H1 (cell line): Measurements from ENCODE around the gene IL6ST. TPM values are rescaled to one million over a fixed set of nuclear protein-coding genes. Genes with fewer than 3 reads are reported as not detected.

ENCODE experiments used
- CTCF ChIA-PET: fragments of 300-600 bp; sonication (Branson Sonifier 250); formaldehyde crosslinking; loops from one replicate; lab custom pipeline; 2021; ENCODE audit not compliant: partially characterized antibody; lab: Charles Lee
- POLR2A ChIA-PET: fragments of 300-600 bp; sonication (Branson Sonifier 250); formaldehyde crosslinking; loops from one replicate; lab custom pipeline; 2021; ENCODE audit warnings: inconsistent platforms; ENCODE audit not compliant: partially characterized antibody; lab: Charles Lee
- DNase-seq, 2 experiments: peaks; one replicate each; pipeline versions ENCODE4 v3.0.0 to v3.0.0-alpha.2; 2010 to 2022; ENCODE audit warnings: low spot score in 2 of 2, low read depth in 1 of 2, mixed read lengths in 1 of 2
- FAIRE-seq: peaks from 2 replicates; lab custom pipeline; 2011; peaks lifted over from hg19 to GRCh38; lab: Jason Lieb, UNC
- H2AFZ ChIP-seq: 2 replicates; pipeline ENCODE4 v1.8.1; 2012; ENCODE audit warnings: low read length, inconsistent platforms
- H2AK5ac ChIP-seq: 2 replicates; pipeline ENCODE4 v1.6.1; 2013; ENCODE audit warnings: low read depth, low read length
- H2BK120ac ChIP-seq: replicated peaks from 2 replicates; pipeline ENCODE3; 2013; ENCODE audit warnings: low read depth, low read length, inconsistent platforms
- H2BK12ac ChIP-seq: 2 replicates; pipeline ENCODE4 v1.6.1; 2013; ENCODE audit warnings: low read depth, low read length
- H2BK15ac ChIP-seq: 2 replicates; pipeline ENCODE4 v1.6.1; 2013; ENCODE audit warnings: low read length
- H2BK20ac ChIP-seq: 2 replicates; pipeline ENCODE4 v1.6.1; 2013; ENCODE audit warnings: low read length
- H2BK5ac ChIP-seq: 2 replicates; pipeline ENCODE4 v1.6.1; 2013; ENCODE audit warnings: low read depth, low read length
- H3K14ac ChIP-seq: 2 replicates; pipeline ENCODE4 v1.6.1; 2013; ENCODE audit warnings: inconsistent platforms; ENCODE audit not compliant: insufficient read length
- H3K18ac ChIP-seq: 2 replicates; pipeline ENCODE4 v1.6.1; 2013; ENCODE audit warnings: low read length; ENCODE audit errors: extremely low read depth
- H3K23ac ChIP-seq: 2 replicates; pipeline ENCODE4 v1.6.1; 2013; ENCODE audit warnings: inconsistent platforms; ENCODE audit not compliant: insufficient read length
- H3K23me2 ChIP-seq: 2 replicates; pipeline ENCODE4 v1.6.1; 2013; ENCODE audit warnings: low read depth, low read length
- H3K27ac ChIP-seq: 2 replicates; pipeline ENCODE4 v1.6.1; 2011; ENCODE audit warnings: low read depth, low read length, inconsistent platforms
- H3K27me3 ChIP-seq, 4 experiments: replicated peaks in 1 of 4; 1 replicate in 1 of 4; 2 replicates in 3 of 4; pipeline versions ENCODE4 v1.6.1 to v1.8.1; 2011 to 2013; ENCODE audit warnings: low read length in 3 of 4, mild to moderate bottlenecking in 3 of 4, inconsistent platforms in 2 of 4, mixed read lengths in 2 of 4, moderate library complexity in 1 of 4; ENCODE audit not compliant: control insufficient read depth in 3 of 4, insufficient read depth in 3 of 4; ENCODE audit errors: extremely low read depth in 1 of 4
- H3K36me3 ChIP-seq, 4 experiments: 2 replicates each; pipeline versions ENCODE4 v1.6.1 to v1.8.1; 2011 to 2013; ENCODE audit warnings: mild to moderate bottlenecking in 4 of 4, low read length in 3 of 4, moderate library complexity in 2 of 4, control low read depth in 1 of 4, inconsistent platforms in 1 of 4; ENCODE audit not compliant: insufficient read depth in 4 of 4, control insufficient read depth in 2 of 4
- H3K4ac ChIP-seq: replicated peaks from 2 replicates; pipeline ENCODE3; 2013; ENCODE audit warnings: low read length, low read depth, mixed read lengths, inconsistent platforms; ENCODE audit not compliant: insufficient read length
- H3K4me1 ChIP-seq, 4 experiments: replicated peaks in 1 of 4; 1 replicate in 1 of 4; 2 replicates in 3 of 4; pipeline versions ENCODE4 v1.6.1 to v1.8.1; 2011 to 2013; ENCODE audit warnings: low read length in 3 of 4, inconsistent platforms in 2 of 4, mixed read lengths in 1 of 4; ENCODE audit not compliant: insufficient read depth in 4 of 4, control insufficient read depth in 3 of 4
- H3K4me2 ChIP-seq, 2 experiments: 2 replicates each; pipeline versions ENCODE4 v1.6.1 to v1.8.1; 2011 to 2013; ENCODE audit warnings: low read depth in 2 of 2, low read length in 2 of 2, control low read depth in 1 of 2, inconsistent platforms in 1 of 2, mild to moderate bottlenecking in 1 of 2; ENCODE audit not compliant: insufficient read depth in 1 of 2
- H3K4me3 ChIP-seq, 4 experiments: fragments of 200-600, 300-600 bp in 1 of 4; sonication (generic), shearing (Covaris generic), sonication (Bioruptor Twin) in 1 of 4; 2 replicates each; pipeline versions ENCODE4 v1.5.1 to v1.8.1; 2011 to 2016; ENCODE audit warnings: low read length in 4 of 4, low read depth in 3 of 4, control low read depth in 2 of 4, inconsistent platforms in 2 of 4, mild to moderate bottlenecking in 2 of 4, mixed read lengths in 1 of 4, moderate library complexity in 1 of 4; ENCODE audit not compliant: insufficient read depth in 2 of 4; ENCODE audit errors: extremely low read depth in 1 of 4
- H3K56ac ChIP-seq: replicated peaks from 2 replicates; pipeline ENCODE3; 2013; ENCODE audit warnings: low read depth, mild to moderate bottlenecking, mixed read lengths, low read length, inconsistent platforms; ENCODE audit not compliant: insufficient read length
- H3K79me1 ChIP-seq: 2 replicates; pipeline ENCODE4 v1.6.1; 2013; ENCODE audit warnings: low read depth, low read length, control low read depth
- H3K79me2 ChIP-seq, 2 experiments: 2 replicates each; pipeline versions ENCODE4 v1.6.1 to v1.8.1; 2012 to 2013; ENCODE audit warnings: low read length in 2 of 2, mild to moderate bottlenecking in 2 of 2, inconsistent platforms in 1 of 2; ENCODE audit not compliant: insufficient read depth in 2 of 2, control insufficient read depth in 1 of 2
- H3K9ac ChIP-seq, 4 experiments: replicated peaks in 1 of 4; 1 replicate in 1 of 4; 2 replicates in 3 of 4; pipeline versions ENCODE4 v1.6.1 to v1.8.1; 2011 to 2013; ENCODE audit warnings: low read depth in 3 of 4, low read length in 3 of 4, control low read depth in 2 of 4, mild to moderate bottlenecking in 2 of 4, moderate library complexity in 2 of 4, inconsistent platforms in 1 of 4; ENCODE audit errors: extremely low read depth in 1 of 4
- H3K9me3 ChIP-seq, 2 experiments: 2 replicates each; pipeline versions ENCODE4 v1.6.1 to v1.8.1; 2012 to 2013; ENCODE audit warnings: mild to moderate bottlenecking in 2 of 2, moderate library complexity in 2 of 2, control low read depth in 1 of 2, inconsistent platforms in 1 of 2, low read depth in 1 of 2, low read length in 1 of 2, mixed read lengths in 1 of 2; ENCODE audit not compliant: insufficient read depth in 2 of 2
- H4K20me1 ChIP-seq, 2 experiments: replicated peaks in 1 of 2; 2 replicates each; pipeline versions ENCODE3 to v1.8.1; 2011 to 2013; ENCODE audit warnings: inconsistent platforms in 2 of 2, low read length in 2 of 2, mild to moderate bottlenecking in 1 of 2; ENCODE audit not compliant: insufficient read depth in 2 of 2, control insufficient read depth in 1 of 2
- H4K5ac ChIP-seq: 2 replicates; pipeline ENCODE4 v1.6.1; 2013; ENCODE audit warnings: low read length, low read depth, mixed read lengths, inconsistent platforms; ENCODE audit not compliant: insufficient read length
- H4K8ac ChIP-seq: 2 replicates; pipeline ENCODE4 v1.8.0; 2013; ENCODE audit warnings: mild to moderate bottlenecking, moderate library complexity, low read length, inconsistent platforms; ENCODE audit not compliant: insufficient read depth; ENCODE audit errors: extremely low read depth
- H4K91ac ChIP-seq: replicated peaks from 2 replicates; pipeline ENCODE3; 2013; ENCODE audit warnings: low read length, mixed read lengths, inconsistent platforms; ENCODE audit not compliant: insufficient read length
- BCL11A ChIP-seq, 2 experiments: IDR thresholded peaks; one replicate each; pipeline ENCODE4 v1.6.1; 2011; ENCODE audit warnings: low read depth in 2 of 2, low read length in 2 of 2, mild to moderate bottlenecking in 2 of 2
- CBX8 ChIP-seq: fragments of 300-800, 300-1000 bp; sonication (generic); IDR thresholded peaks from 2 replicates; pipeline ENCODE4 v1.7.1; 2016; ENCODE audit warnings: low read depth, low read length, borderline replicate concordance
- CTBP2 ChIP-seq: IDR thresholded peaks from 2 replicates; pipeline ENCODE4 v1.7.0; 2011; ENCODE audit warnings: borderline replicate concordance, mild to moderate bottlenecking, moderate library complexity, mixed read lengths, low read length; ENCODE audit not compliant: insufficient read depth, insufficient read length
- EGR1 ChIP-seq: IDR thresholded peaks from 2 replicates; pipeline ENCODE4 v1.6.1; 2011; ENCODE audit warnings: low read depth, low read length, borderline replicate concordance
- GABPA ChIP-seq: IDR thresholded peaks from 2 replicates; pipeline ENCODE4 v1.6.1; 2011; ENCODE audit warnings: mild to moderate bottlenecking, low read length, moderate library complexity, borderline replicate concordance; ENCODE audit not compliant: insufficient read depth
- HDAC6 ChIP-seq: IDR thresholded peaks from one replicate; pipeline ENCODE4 v1.7.1; 2012; ENCODE audit warnings: low read depth, mild to moderate bottlenecking, inconsistent platforms, low read length, moderate library complexity
- JUND ChIP-seq: IDR thresholded peaks from 2 replicates; pipeline ENCODE4 v1.6.1; 2011; ENCODE audit warnings: mild to moderate bottlenecking, improper control_type of control experiment, low read length
- MAX ChIP-seq: IDR thresholded peaks from 2 replicates; pipeline ENCODE4 v1.6.1; 2012; ENCODE audit warnings: inconsistent platforms
- PHF8 ChIP-seq: fragments of 200-600 bp; sonication (generic); conservative IDR thresholded peaks from 2 replicates; pipeline ENCODE4 v1.7.1; 2012; ENCODE audit warnings: low read depth, mild to moderate bottlenecking, inconsistent platforms, low read length, moderate library complexity
- RFX5 ChIP-seq: IDR thresholded peaks from 2 replicates; pipeline ENCODE4 v1.6.1; 2011; ENCODE audit warnings: low read depth, low read length, improper control_type of control experiment, borderline replicate concordance
- SRF ChIP-seq: IDR thresholded peaks from 2 replicates; pipeline ENCODE4 v1.6.1; 2011; ENCODE audit warnings: mild to moderate bottlenecking, low read depth, low read length, moderate library complexity
- TCF12 ChIP-seq: IDR thresholded peaks from 2 replicates; pipeline ENCODE4 v1.6.1; 2011; ENCODE audit warnings: low read depth, mild to moderate bottlenecking, low read length
- TEAD4 ChIP-seq: IDR thresholded peaks from 2 replicates; pipeline ENCODE4 v1.6.1; 2012; ENCODE audit warnings: low read depth, low read length, inconsistent platforms, mixed read lengths
- ZNF274 ChIP-seq: IDR thresholded peaks from 2 replicates; pipeline ENCODE4 v1.7.0; 2012; ENCODE audit warnings: low read length, borderline replicate concordance; ENCODE audit errors: extremely low read depth
- WGBS, 2 experiments: shearing (Covaris generic) in 1 of 2; methylation state at CpG; one replicate each; pipeline versions ENCODE4 v1.1.6 to v1.1.7; 2013 to 2015; ENCODE audit warnings: low lambda C conversion rate in 2 of 2, mixed read lengths in 2 of 2, inconsistent platforms in 1 of 2, low coverage in 1 of 2, missing lambda C conversion rate in 1 of 2; ENCODE audit not compliant: insufficient replicate concordance in 2 of 2, insufficient coverage in 1 of 2, insufficient read length in 1 of 2; ENCODE audit errors: extremely low coverage in 1 of 2, missing lambda C conversion rate in 1 of 2; 5-methylcytosine and 5-hydroxymethylcytosine counted together
- polyA plus RNA-seq, 7 experiments: library from polyadenylated mRNA; depleted of rRNA in 3 of 7; stranded (reverse) in 5 of 7; unstranded in 2 of 7; fragments of >200 nt in 5 of 7; fragments of 200-250 nt in 2 of 7; gene quantifications; 1 replicate in 5 of 7; 2 replicates in 1 of 7; 4 replicates in 1 of 7; pipeline versions ENCODE4 v1.2.1 to v1.2.3, GENCODE V29; 2011 to 2013; ENCODE audit warnings: missing spikeins in 2 of 7, mixed read lengths in 2 of 7
- total RNA-seq: library from RNA; stranded (reverse); fragmentation: NEBNext Ultra II Directional; extraction: Animal tissue kit (Norgen Biotek cat#: 25700); gene quantifications from 2 replicates; pipeline ENCODE4 v1.2.1, GENCODE V29; 2021

Gene IL6ST
- total and polyA plus RNA-seq, 2 of the 8 experiments (the other 6 are each of a cell fraction or from before 2014, with no cell fraction given) = 1.4 to 11.1 TPM

- FAIRE-seq = no peak
- Histone ChIP-seq H4K20me1 (no peaks in the 10 kb centered on the region), H2AFZ (no peak overlapping the region), H3K4me3 (no peak overlapping the region), H3K27ac (no peak overlapping the region), H3K79me1 (no peaks in the 10 kb centered on the region), H3K18ac (no peak overlapping the region), H2BK120ac (no peak overlapping the region), H3K27me3 (no peaks in the 10 kb centered on the region), H4K5ac (no peak overlapping the region), H2BK15ac (no peak overlapping the region), H3K56ac (no peak overlapping the region), H2BK5ac (no peak overlapping the region), H2BK12ac (no peak overlapping the region), H3K9me3 (peaks cover 3 to 10% of the 10 kb centered on the region in 2 experiments; a peak in 1 of 4 replicates), H3K4me2 (no peak overlapping the region), H3K36me3 (no peaks in the 10 kb centered on the region), H3K4me1 (no peaks in the 10 kb centered on the region), H4K8ac (no peak overlapping the region), H3K4ac (no peak overlapping the region), H3K23me2 (no peaks in the 10 kb centered on the region), H3K79me2 (no peaks in the 10 kb centered on the region), H2BK20ac (no peak overlapping the region), H3K14ac (no peak overlapping the region), H3K9ac (no peak overlapping the region), H3K23ac (no peak overlapping the region), H4K91ac (no peak overlapping the region), H2AK5ac (no peak overlapping the region)
- WGBS, 2 experiments = no CpG with 5 or more reads among the region's 1 CpG
- no peak for DNase-seq
- ChIA-PET CTCF (interaction anchor here (1.0 kb wide), 1 partner anchor 84 kb away, joined by 3 read pairs; no protein-coding TSS in a partner anchor), POLR2A (no interaction called here)
- TF ChIP-seq JUND (no peak), HDAC6 (no peak), ZNF274 (no peak), RFX5 (no peak), PHF8 (no peak), CTBP2 (no peak), SRF (no peak), EGR1 (no peak), MAX (no peak), CBX8 (no peak), BCL11A (IDR thresholded peaks at IDR 0.05; ENCODE audit: low read depth in 2 of 2, low read length in 2 of 2) (no peak), TCF12 (no peak), GABPA (no peak), TEAD4 (no peak)
Measured at GRCh38 chr5:56018832-56019231, 24.1 kb upstream of the IL6ST start.
